CD4-positive, alpha-beta memory T cell (primary cell): Measurements from ENCODE around the gene HPSE2. TPM values are rescaled to one million over a fixed set of nuclear protein-coding genes. Genes with fewer than 3 reads are reported as not detected.

ENCODE experiments used
- CTCF ChIA-PET: fragments of 350-600 bp; sonication (Branson Sonifier 250); formaldehyde crosslinking; loops from one replicate; lab custom pipeline; 2021; ENCODE audit warnings: inconsistent platforms; ENCODE audit not compliant: partially characterized antibody; lab: Charles Lee
- POLR2A ChIA-PET: fragments of 350-600 bp; sonication (Branson Sonifier 250); formaldehyde crosslinking; loops from one replicate; lab custom pipeline; 2021; ENCODE audit not compliant: partially characterized antibody; lab: Charles Lee
- DNase-seq, 5 donors: peaks; one replicate each; pipeline versions ENCODE4 v3.0.0 to v3.0.0-alpha.2; 2020 to 2022; ENCODE audit warnings: mixed read lengths in 1 of 5
- H3K27ac ChIP-seq: one replicate; pipeline ENCODE4 v1.7.0; 2013; ENCODE audit warnings: low read depth, low read length
- H3K27me3 ChIP-seq: 2 replicates; pipeline ENCODE4 v1.7.0; 2013; ENCODE audit warnings: mild to moderate bottlenecking, low read length, moderate library complexity; ENCODE audit not compliant: insufficient read depth
- H3K36me3 ChIP-seq: 2 replicates; pipeline ENCODE4 v1.7.0; 2013; ENCODE audit warnings: mild to moderate bottlenecking, low read length, moderate library complexity; ENCODE audit not compliant: insufficient read depth
- H3K4me1 ChIP-seq: 2 replicates; pipeline ENCODE4 v1.7.0; 2013; ENCODE audit warnings: mild to moderate bottlenecking, low read length, moderate library complexity; ENCODE audit not compliant: insufficient read depth
- H3K4me3 ChIP-seq, 2 donors: one replicate each; pipeline ENCODE4 v1.7.0; 2013; ENCODE audit warnings: low read length in 2 of 2, mild to moderate bottlenecking in 1 of 2
- H3K9me3 ChIP-seq, 2 donors: one replicate each; pipeline ENCODE4 v1.7.0; 2013; ENCODE audit warnings: low read length in 2 of 2, control low read depth in 1 of 2; ENCODE audit not compliant: control insufficient read depth in 1 of 2
- H3K27ac Mint-ChIP-seq, 7 donors: one replicate each; pipeline ENCODE4 v1.8.0; 2020 to 2021; ENCODE audit warnings: mixed read lengths in 7 of 7, mild to moderate bottlenecking in 6 of 7, inconsistent platforms in 3 of 7, moderate library complexity in 3 of 7
- H3K27me3 Mint-ChIP-seq, 2 donors: one replicate each; pipeline ENCODE4 v1.8.0; 2020 to 2021; ENCODE audit warnings: mixed read lengths in 2 of 2
- H3K36me3 Mint-ChIP-seq, 2 donors: one replicate each; pipeline ENCODE4 v1.8.0; 2020 to 2021; ENCODE audit warnings: mixed read lengths in 2 of 2, inconsistent platforms in 1 of 2, mild to moderate bottlenecking in 1 of 2
- H3K4me1 Mint-ChIP-seq, 4 donors: one replicate each; pipeline ENCODE4 v1.8.0; 2020 to 2021; ENCODE audit warnings: mixed read lengths in 4 of 4, mild to moderate bottlenecking in 1 of 4
- H3K4me3 Mint-ChIP-seq, 8 donors: one replicate each; pipeline ENCODE4 v1.8.0; 2020 to 2021; ENCODE audit warnings: mixed read lengths in 8 of 8, mild to moderate bottlenecking in 7 of 8, moderate library complexity in 6 of 8, inconsistent platforms in 3 of 8
- H3K9me3 Mint-ChIP-seq, 8 donors: one replicate each; pipeline ENCODE4 v1.8.0; 2020 to 2021; ENCODE audit warnings: mixed read lengths in 8 of 8, mild to moderate bottlenecking in 5 of 8, inconsistent platforms in 3 of 8, moderate library complexity in 1 of 8
- intact Hi-C: fragments of 100-400 bp; cut with micrococcal nuclease; formaldehyde crosslinking; loops from one replicate; pipeline ENCODE4 v1.15.1; 2023
- polyA plus RNA-seq, 2 donors: library from polyadenylated mRNA; unstranded; fragments of 300-500 nt; fragmentation: Illumina TruSeq; gene quantifications; one replicate each; pipeline ENCODE4 v1.2.3, GENCODE V29; 2021
- total RNA-seq, 2 experiments: library from RNA; stranded (reverse); gene quantifications; one replicate each; pipeline ENCODE4 v1.2.3, GENCODE V29; 2021

HPSE2 gene
- total and polyA plus RNA-seq, 4 experiments from 2014 or later: 0.09 to 0.12 TPM; not detected in 2

GRCh38 chr10:98815039-98815885 lies 420.4 kb downstream of the HPSE2 start:
- H3K4me3 ChIP-seq: no peak overlapping the region
- intact Hi-C loops: no loop called here
- Mint-ChIP-seq H3K27ac (no peak overlapping the region), H3K4me3 (no peak overlapping the region), H3K27me3 (peaks cover 0 to 4% of the 10 kb centered on the region in 2 donors), H3K36me3 (no peaks in the 10 kb centered on the region), H3K9me3 (peaks cover 0 to 5% (median 1%) of the 10 kb centered on the region in 8 donors), H3K4me1 (no peaks in the 10 kb centered on the region)
- ChIA-PET CTCF (no interaction called here), POLR2A (no interaction called here)
- no peaks in the 10 kb centered on the region for H3K36me3 ChIP-seq
- no peak for DNase-seq
- H3K27me3 ChIP-seq: no peaks in the 10 kb centered on the region
- H3K9me3 ChIP-seq: no peaks in the 10 kb centered on the region
- H3K27ac ChIP-seq: no peak overlapping the region
- no peaks in the 10 kb centered on the region for H3K4me1 ChIP-seq

GRCh38 chr10:98814470-98814869 lies 421.2 kb downstream of the HPSE2 start:
- Mint-ChIP-seq H3K4me1 (no peaks in the 10 kb centered on the region), H3K27ac (no peak overlapping the region), H3K9me3 (peaks cover 0 to 5% (median 1%) of the 10 kb centered on the region in 8 donors), H3K27me3 (peaks cover 0 to 4% of the 10 kb centered on the region in 2 donors), H3K36me3 (no peaks in the 10 kb centered on the region), H3K4me3 (no peak overlapping the region)
- Histone ChIP-seq H3K4me1 (no peaks in the 10 kb centered on the region), H3K4me3 (no peak overlapping the region), H3K27me3 (no peaks in the 10 kb centered on the region), H3K9me3 (no peaks in the 10 kb centered on the region), H3K36me3 (no peaks in the 10 kb centered on the region), H3K27ac (no peak overlapping the region)
- CTCF ChIA-PET: no interaction called here
- intact Hi-C loops: no loop called here
- no peak for DNase-seq
- POLR2A ChIA-PET: no interaction called here

- Histone ChIP-seq H3K27me3 (no peaks in the 10 kb centered on the region), H3K36me3 (no peaks in the 10 kb centered on the region), H3K27ac (no peak overlapping the region), H3K9me3 (no peaks in the 10 kb centered on the region), H3K4me1 (no peaks in the 10 kb centered on the region), H3K4me3 (no peak overlapping the region)
- ChIA-PET POLR2A (no interaction called here), CTCF (no interaction called here)
- no peak overlapping the region for H3K27ac Mint-ChIP-seq
- H3K9me3 Mint-ChIP-seq: peaks cover 0 to 4% (median 0%) of the 10 kb centered on the region in 8 donors
- H3K36me3 Mint-ChIP-seq: no peaks in the 10 kb centered on the region
- DNase-seq: no peak
- H3K27me3 Mint-ChIP-seq: peaks cover 0 to 1% of the 10 kb centered on the region in 2 donors
- intact Hi-C loops: no loop called here
- H3K4me1 Mint-ChIP-seq: no peaks in the 10 kb centered on the region
- no peak overlapping the region for H3K4me3 Mint-ChIP-seq
Observed at GRCh38 chr10:98808282-98808892, 427.3 kb downstream of the HPSE2 start.

- intact Hi-C loops: no loop called here
- no peak overlapping the region for H3K4me3 Mint-ChIP-seq
- CTCF ChIA-PET: no interaction called here
Observed at GRCh38 chr10:98800263-98800662, 435.4 kb downstream of the HPSE2 start.

GRCh38 chr10:98795467-98795866 lies 440.2 kb downstream of the HPSE2 start:
- Mint-ChIP-seq H3K4me1 (no peaks in the 10 kb centered on the region), H3K27me3 (no peaks in the 10 kb centered on the region), H3K9me3 (peaks cover 0 to 10% (median 0%) of the 10 kb centered on the region in 8 donors), H3K4me3 (no peak overlapping the region), H3K36me3 (no peaks in the 10 kb centered on the region), H3K27ac (no peak overlapping the region)
- CTCF ChIA-PET: no interaction called here
- no peaks in the 10 kb centered on the region for H3K4me1 ChIP-seq
- H3K27me3 ChIP-seq: no peaks in the 10 kb centered on the region
- no peaks in the 10 kb centered on the region for H3K36me3 ChIP-seq
- intact Hi-C loops: no loop called here
- DNase-seq: no peak
- no peak overlapping the region for H3K27ac ChIP-seq
- no peak overlapping the region for H3K4me3 ChIP-seq
- no peaks in the 10 kb centered on the region for H3K9me3 ChIP-seq
- POLR2A ChIA-PET: no interaction called here

More at GRCh38 chr10:98800263-98800662, 435.4 kb downstream of the HPSE2 start:
- H3K27me3 ChIP-seq: no peaks in the 10 kb centered on the region
- no peak overlapping the region for H3K27ac ChIP-seq
- Mint-ChIP-seq H3K36me3 (no peaks in the 10 kb centered on the region), H3K9me3 (peaks cover 0 to 13% (median 0%) of the 10 kb centered on the region in 8 donors), H3K4me1 (no peaks in the 10 kb centered on the region), H3K27me3 (no peaks in the 10 kb centered on the region), H3K27ac (no peak overlapping the region)
- H3K4me1 ChIP-seq: no peaks in the 10 kb centered on the region
- H3K4me3 ChIP-seq: no peak overlapping the region
- POLR2A ChIA-PET: no interaction called here
- no peaks in the 10 kb centered on the region for H3K36me3 ChIP-seq
- DNase-seq: no peak
- H3K9me3 ChIP-seq: no peaks in the 10 kb centered on the region

- Histone ChIP-seq H3K27ac (no peak overlapping the region), H3K9me3 (no peaks in the 10 kb centered on the region), H3K36me3 (no peaks in the 10 kb centered on the region), H3K4me1 (no peaks in the 10 kb centered on the region), H3K27me3 (no peaks in the 10 kb centered on the region), H3K4me3 (no peak overlapping the region)
- intact Hi-C loops: no loop called here
- ChIA-PET POLR2A (no interaction called here), CTCF (no interaction called here)
- Mint-ChIP-seq H3K27me3 (no peaks in the 10 kb centered on the region), H3K4me1 (no peaks in the 10 kb centered on the region), H3K27ac (no peak overlapping the region), H3K9me3 (peaks cover 0 to 7% (median 5%) of the 10 kb centered on the region in 8 donors), H3K36me3 (no peaks in the 10 kb centered on the region), H3K4me3 (no peak overlapping the region)
- no peak for DNase-seq
Observed at GRCh38 chr10:98790817-98791216, 444.8 kb downstream of the HPSE2 start.

GRCh38 chr10:98778277-98778759 lies 457.3 kb downstream of the HPSE2 start:
- H3K36me3 Mint-ChIP-seq: no peaks in the 10 kb centered on the region
- Histone ChIP-seq H3K4me1 (no peaks in the 10 kb centered on the region), H3K36me3 (no peaks in the 10 kb centered on the region), H3K27me3 (no peaks in the 10 kb centered on the region), H3K9me3 (no peaks in the 10 kb centered on the region), H3K27ac (no peak overlapping the region), H3K4me3 (no peak overlapping the region)
- H3K27ac Mint-ChIP-seq: no peak overlapping the region
- no peaks in the 10 kb centered on the region for H3K4me1 Mint-ChIP-seq
- CTCF ChIA-PET: no interaction called here
- H3K4me3 Mint-ChIP-seq: no peak overlapping the region
- H3K9me3 Mint-ChIP-seq: peaks cover 0 to 1% (median 0%) of the 10 kb centered on the region in 8 donors
- peak in 1 of 5 donors; percentile 27 for DNase-seq
- POLR2A ChIA-PET: no interaction called here
- intact Hi-C loops: no loop called here
- H3K27me3 Mint-ChIP-seq: peaks cover 0 to 1% of the 10 kb centered on the region in 2 donors
